ENCODE data around the gene ZNF333.
"Not testable (repeated sequence)": the region's sequence is repeated elsewhere in the genome, so short reads cannot be mapped to it uniquely, and the experiment has no call there.

DNA sequence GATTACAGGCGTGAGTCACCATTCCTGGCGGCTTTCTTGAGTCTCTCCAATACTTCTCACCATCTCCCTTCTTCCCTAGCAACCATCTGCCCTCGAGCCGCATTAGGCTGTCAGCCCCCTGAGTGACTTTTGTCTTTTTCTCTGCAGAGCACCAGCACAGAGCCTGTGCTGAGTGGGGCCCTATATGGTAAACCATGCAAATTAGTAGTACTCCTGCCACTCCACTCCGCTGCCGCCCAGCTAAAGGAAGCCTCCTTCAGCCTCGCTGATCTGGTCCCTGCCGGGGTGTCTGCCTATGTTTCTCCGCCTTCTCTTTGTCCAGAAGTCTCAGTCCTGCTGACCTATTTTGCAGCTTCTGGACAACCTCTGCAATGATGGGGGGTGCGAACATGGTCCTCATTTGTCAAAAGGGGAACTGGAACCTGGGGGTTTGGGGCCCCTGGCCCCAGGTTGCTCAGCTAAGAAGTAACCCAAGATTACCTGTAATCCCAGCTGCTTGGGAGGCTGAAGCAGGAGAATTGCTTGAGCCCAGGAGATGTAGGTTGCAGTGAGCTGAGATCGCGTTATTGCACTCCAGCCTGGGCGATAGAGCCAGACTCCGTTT lies 90.9 kb downstream of the ZNF333 start:
- TF ChIP-seq, protein P1, sequence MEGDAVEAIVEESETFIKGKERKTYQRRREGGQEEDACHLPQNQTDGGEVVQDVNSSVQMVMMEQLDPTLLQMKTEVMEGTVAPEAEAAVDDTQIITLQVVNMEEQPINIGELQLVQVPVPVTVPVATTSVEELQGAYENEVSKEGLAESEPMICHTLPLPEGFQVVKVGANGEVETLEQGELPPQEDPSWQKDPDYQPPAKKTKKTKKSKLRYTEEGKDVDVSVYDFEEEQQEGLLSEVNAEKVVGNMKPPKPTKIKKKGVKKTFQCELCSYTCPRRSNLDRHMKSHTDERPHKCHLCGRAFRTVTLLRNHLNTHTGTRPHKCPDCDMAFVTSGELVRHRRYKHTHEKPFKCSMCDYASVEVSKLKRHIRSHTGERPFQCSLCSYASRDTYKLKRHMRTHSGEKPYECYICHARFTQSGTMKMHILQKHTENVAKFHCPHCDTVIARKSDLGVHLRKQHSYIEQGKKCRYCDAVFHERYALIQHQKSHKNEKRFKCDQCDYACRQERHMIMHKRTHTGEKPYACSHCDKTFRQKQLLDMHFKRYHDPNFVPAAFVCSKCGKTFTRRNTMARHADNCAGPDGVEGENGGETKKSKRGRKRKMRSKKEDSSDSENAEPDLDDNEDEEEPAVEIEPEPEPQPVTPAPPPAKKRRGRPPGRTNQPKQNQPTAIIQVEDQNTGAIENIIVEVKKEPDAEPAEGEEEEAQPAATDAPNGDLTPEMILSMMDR (IDR thresholded peaks at IDR 0.05), result not testable (repeated sequence)
- TF ChIP-seq EP300 (IDR thresholded peaks at IDR 0.05), result not testable (repeated sequence)

All from ovary (tissue), 3 donors.